Transverse colon (tissue), 4 donors: ENCODE results near the gene RAC2. TPM values are rescaled to one million over a fixed set of nuclear protein-coding genes. Genes with fewer than 3 reads are reported as not detected.

ENCODE experiments used
- DNase-seq: peaks from one replicate; pipeline ENCODE4 v3.0.0-alpha.2; 2019
- H3K27ac ChIP-seq, 4 donors: fragments of 200-600 bp; sonication (generic); 2 replicates each; pipeline ENCODE4 v1.5.1; 2016 to 2018; ENCODE audit warnings: inconsistent platforms in 4 of 4
- H3K27me3 ChIP-seq: fragments of 200-600 bp; sonication (generic); 2 replicates; pipeline ENCODE4 v1.5.1; 2017; ENCODE audit warnings: inconsistent platforms
- H3K36me3 ChIP-seq, 4 donors: fragments of 200-600 bp; sonication (generic); 2 replicates each; pipeline ENCODE4 v1.5.1; 2017 to 2019; ENCODE audit warnings: inconsistent platforms in 4 of 4
- H3K4me1 ChIP-seq, 4 donors: fragments of 200-600 bp; sonication (generic); 2 replicates each; pipeline ENCODE4 v1.5.1; 2017 to 2020; ENCODE audit warnings: inconsistent platforms in 4 of 4
- H3K4me3 ChIP-seq, 4 donors: fragments of 200-600 bp; sonication (generic); 1 replicate in 1 of 4; 2 replicates in 3 of 4; pipeline versions ENCODE4 v1.5.1 to v1.6.1; 2017 to 2019; ENCODE audit warnings: inconsistent platforms in 4 of 4
- H3K9me3 ChIP-seq, 2 donors: fragments of 200-600 bp; sonication (generic); 2 replicates each; pipeline ENCODE4 v1.5.1; 2017 to 2019; ENCODE audit warnings: inconsistent platforms in 2 of 2
- CTCF ChIP-seq, 5 experiments: fragments of 200-600 bp in 3 of 5; fragments of 450-650 bp in 2 of 5; sonication (generic) in 3 of 5; IDR thresholded peaks; 1 replicate in 2 of 5; 2 replicates in 3 of 5; pipeline ENCODE4 v1.5.1; 2016 to 2017; ENCODE audit warnings: antibody characterized with exemption in 5 of 5, inconsistent platforms in 3 of 5, mild to moderate bottlenecking in 2 of 5, moderate library complexity in 1 of 5
- EP300 ChIP-seq: sonication (generic); formaldehyde crosslinking; IDR thresholded peaks from one replicate; pipeline ENCODE4 v1.6.1; 2017; ENCODE audit warnings: antibody characterized with exemption, low read depth
- POLR2A ChIP-seq: fragments of 450-650 bp; IDR thresholded peaks from one replicate; pipeline ENCODE4 v1.6.1; 2016; ENCODE audit warnings: antibody characterized with exemption, mild to moderate bottlenecking, moderate library complexity
- POLR2AphosphoS5 ChIP-seq, 3 donors: sonication (generic); formaldehyde crosslinking; IDR thresholded peaks; one replicate each; pipeline ENCODE4 v1.6.1; 2016; ENCODE audit warnings: antibody characterized with exemption in 3 of 3
- WGBS, 2 donors: methylation state at CpG; one replicate each; pipeline ENCODE4 v1.1.5; 2018; ENCODE audit warnings: low coverage in 1 of 2; 5-methylcytosine and 5-hydroxymethylcytosine counted together
- in situ Hi-C, 4 donors: fragments of 200-750 bp; cut with MboI; loops; one replicate each; pipeline versions ENCODE4 v1.15.0 to v1.15.1; 2017; ENCODE audit warnings: low sequenced_read_pairs in 3 of 4, low pct_ligation_motif_present in 1 of 4, low pct_unique_long_range_greater_than_20kb in 1 of 4
- intact Hi-C: fragments of 100-400 bp; cut with DNase I; formaldehyde crosslinking; loops from one replicate; pipeline ENCODE4 v1.15.1; 2023; ENCODE audit warnings: low total_unique reads
- total RNA-seq, 4 donors: library from RNA; depleted of rRNA; stranded (reverse); fragments of >200 nt; gene quantifications; one replicate each; pipeline ENCODE4 v1.1.0, GENCODE V29; 2016

Gene RAC2
- total RNA-seq, 4 donors from 2014 or later = 5.2 to 36.3 (median 24.0) TPM

- Histone ChIP-seq H3K27ac (peak overlapping the region; percentile 68 to 78 (median 72)), H3K9me3 (no peaks in the 10 kb centered on the region), H3K4me3 (no peak overlapping the region), H3K36me3 (no peaks in the 10 kb centered on the region), H3K27me3 (no peaks in the 10 kb centered on the region), H3K4me1 (peaks cover 0 to 21% (median 7%) of the 10 kb centered on the region in 4 donors)
- in situ Hi-C loops = no loop called here
- intact Hi-C loops = no loop called here
- WGBS, 2 donors = 61% methylated on average over 7 of the region's 7 CpGs; no CpG with 5 or more reads in 1 of the 2 donors
- DNase-seq = no peak
- no peak for TF ChIP-seq POLR2AphosphoS5 (IDR thresholded peaks at IDR 0.05)
- no peak for TF ChIP-seq CTCF (IDR thresholded peaks at IDR 0.05)
- no peak for TF ChIP-seq EP300
- TF ChIP-seq POLR2A = no peak
Observed at GRCh38 chr22:37229012-37229804, 14.9 kb downstream of the RAC2 start.

- peak overlapping the region; percentile 68 to 78 (median 72) for H3K27ac ChIP-seq
- peak; percentile 41 for DNase-seq
- 59% methylated on average over 20 of the region's 20 CpGs; no CpG with 5 or more reads in 1 of the 2 donors for WGBS, 2 donors
- H3K36me3 ChIP-seq = no peaks in the 10 kb centered on the region
- no peaks in the 10 kb centered on the region for H3K27me3 ChIP-seq
- no peak overlapping the region for H3K4me3 ChIP-seq
- in situ Hi-C loops = no loop called here
- intact Hi-C loops = no loop called here
- peaks cover 0 to 21% (median 7%) of the 10 kb centered on the region in 4 donors for H3K4me1 ChIP-seq
- no peaks in the 10 kb centered on the region for H3K9me3 ChIP-seq
- TF ChIP-seq EP300 = no peak
- TF ChIP-seq POLR2A = no peak
- TF ChIP-seq CTCF (IDR thresholded peaks at IDR 0.05) = no peak
- TF ChIP-seq POLR2AphosphoS5 (IDR thresholded peaks at IDR 0.05) = no peak
Observed at GRCh38 chr22:37228106-37229011, 15.7 kb downstream of the RAC2 start.

- Histone ChIP-seq H3K4me3 (no peak overlapping the region), H3K36me3 (no peaks in the 10 kb centered on the region), H3K9me3 (no peaks in the 10 kb centered on the region), H3K27me3 (no peaks in the 10 kb centered on the region), H3K4me1 (peaks cover 0 to 21% (median 7%) of the 10 kb centered on the region in 4 donors), H3K27ac (no peak overlapping the region)
- 96% methylated on average over 14 of the region's 14 CpGs; no CpG with 5 or more reads in 1 of the 2 donors for WGBS, 2 donors
- in situ Hi-C loops = no loop called here
- TF ChIP-seq POLR2A = no peak
- TF ChIP-seq EP300 = no peak
- no peak for TF ChIP-seq POLR2AphosphoS5 (IDR thresholded peaks at IDR 0.05)
- TF ChIP-seq CTCF (IDR thresholded peaks at IDR 0.05) = no peak
- DNase-seq = no peak
- intact Hi-C loops = no loop called here
Observed at GRCh38 chr22:37226514-37226913, 17.6 kb downstream of the RAC2 start.

GRCh38 chr22:37226087-37226486 lies 18.0 kb downstream of the RAC2 start:
- Histone ChIP-seq H3K4me3 (no peak overlapping the region), H3K27ac (no peak overlapping the region), H3K27me3 (no peaks in the 10 kb centered on the region), H3K9me3 (no peaks in the 10 kb centered on the region), H3K4me1 (peaks cover 0 to 21% (median 7%) of the 10 kb centered on the region in 4 donors), H3K36me3 (no peaks in the 10 kb centered on the region)
- 93% methylated on average over 4 of the region's 4 CpGs; no CpG with 5 or more reads in 1 of the 2 donors for WGBS, 2 donors
- TF ChIP-seq EP300 = no peak
- no peak for TF ChIP-seq POLR2A
- no peak for TF ChIP-seq POLR2AphosphoS5 (IDR thresholded peaks at IDR 0.05)
- TF ChIP-seq CTCF (IDR thresholded peaks at IDR 0.05) = no peak
- intact Hi-C loops (no loop called here), in situ Hi-C loops (no loop called here)
- DNase-seq = no peak
